Gastroesophageal sphincter (tissue), 3 donors: ENCODE measurements around the gene STPG2.

ENCODE experiments used
- EP300 ChIP-seq: sonication (generic); formaldehyde crosslinking; IDR thresholded peaks from one replicate; pipeline ENCODE4 v1.6.1; 2017; ENCODE audit warnings: antibody characterized with exemption, mild to moderate bottlenecking
- POLR2A ChIP-seq, 2 donors: fragments of 450-650 bp; IDR thresholded peaks; one replicate each; pipeline ENCODE4 v1.6.1; 2017; ENCODE audit warnings: antibody characterized with exemption in 2 of 2, mild to moderate bottlenecking in 2 of 2, moderate library complexity in 1 of 2
- TF ChIP-seq, protein P1 (sequence below), 4 experiments: fragments of 200-600 bp in 2 of 4; fragments of 450-650 bp in 2 of 4; sonication (generic) in 1 of 4; IDR thresholded peaks; one replicate each; pipeline ENCODE4 v1.5.1; 2017 to 2019; ENCODE audit warnings: antibody characterized with exemption in 4 of 4, mild to moderate bottlenecking in 2 of 4, moderate library complexity in 2 of 4

DNA sequence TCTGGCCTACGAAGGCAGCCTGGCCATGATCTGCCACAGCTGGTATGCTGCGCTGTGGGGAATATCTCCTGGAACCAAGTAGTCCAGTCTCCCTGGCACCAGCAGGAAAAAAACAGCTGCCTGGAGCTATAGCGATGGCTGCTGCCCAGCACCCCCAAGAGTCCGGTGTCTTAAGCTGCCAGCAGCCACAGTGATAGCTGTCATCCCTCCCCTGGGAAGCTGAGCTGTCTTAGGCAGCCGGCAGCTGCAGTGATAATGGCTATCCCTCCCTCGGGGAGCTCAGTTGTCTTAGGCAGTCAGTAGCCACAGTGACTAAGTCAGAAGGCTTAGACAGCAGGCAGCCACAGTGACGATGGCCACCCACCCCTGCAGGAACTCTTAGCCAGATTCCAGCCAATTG is 205.1 kb downstream of the STPG2 start:
- TF ChIP-seq POLR2A (IDR thresholded peaks at IDR 0.05), result no peak
- TF ChIP-seq, protein P1, sequence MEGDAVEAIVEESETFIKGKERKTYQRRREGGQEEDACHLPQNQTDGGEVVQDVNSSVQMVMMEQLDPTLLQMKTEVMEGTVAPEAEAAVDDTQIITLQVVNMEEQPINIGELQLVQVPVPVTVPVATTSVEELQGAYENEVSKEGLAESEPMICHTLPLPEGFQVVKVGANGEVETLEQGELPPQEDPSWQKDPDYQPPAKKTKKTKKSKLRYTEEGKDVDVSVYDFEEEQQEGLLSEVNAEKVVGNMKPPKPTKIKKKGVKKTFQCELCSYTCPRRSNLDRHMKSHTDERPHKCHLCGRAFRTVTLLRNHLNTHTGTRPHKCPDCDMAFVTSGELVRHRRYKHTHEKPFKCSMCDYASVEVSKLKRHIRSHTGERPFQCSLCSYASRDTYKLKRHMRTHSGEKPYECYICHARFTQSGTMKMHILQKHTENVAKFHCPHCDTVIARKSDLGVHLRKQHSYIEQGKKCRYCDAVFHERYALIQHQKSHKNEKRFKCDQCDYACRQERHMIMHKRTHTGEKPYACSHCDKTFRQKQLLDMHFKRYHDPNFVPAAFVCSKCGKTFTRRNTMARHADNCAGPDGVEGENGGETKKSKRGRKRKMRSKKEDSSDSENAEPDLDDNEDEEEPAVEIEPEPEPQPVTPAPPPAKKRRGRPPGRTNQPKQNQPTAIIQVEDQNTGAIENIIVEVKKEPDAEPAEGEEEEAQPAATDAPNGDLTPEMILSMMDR (IDR thresholded peaks at IDR 0.05), result no peak
- no peak for TF ChIP-seq EP300
